Spleen (tissue), 11 donors: ENCODE data around the gene TTC39B. TPM values are rescaled to one million over a fixed set of nuclear protein-coding genes. Genes with fewer than 3 reads are reported as not detected.

Experiments
- DNase-seq: peaks from one replicate; pipeline ENCODE4 v3.0.0-alpha.2; 2020
- H3K27ac ChIP-seq, 8 donors: fragments of 200-600 bp; sonication (generic) in 7 of 8; 1 replicate in 4 of 8; 2 replicates in 4 of 8; pipeline versions ENCODE4 v1.5.0 to v1.8.0; 2016 to 2021; ENCODE audit warnings: inconsistent platforms in 4 of 8, mild to moderate bottlenecking in 4 of 8, moderate library complexity in 1 of 8
- H3K27me3 ChIP-seq, 7 donors: fragments of 200-600 bp; sonication (generic) in 6 of 7; replicated peaks in 1 of 7; 1 replicate in 4 of 7; 2 replicates in 3 of 7; pipeline versions ENCODE4 v1.5.0 to v1.8.0; 2016 to 2021; ENCODE audit warnings: inconsistent platforms in 3 of 7, mild to moderate bottlenecking in 1 of 7
- H3K36me3 ChIP-seq, 6 donors: fragments of 200-600 bp; sonication (generic) in 5 of 6; 1 replicate in 4 of 6; 2 replicates in 2 of 6; pipeline versions ENCODE4 v1.5.0 to v1.8.0; 2016 to 2021; ENCODE audit warnings: inconsistent platforms in 2 of 6
- H3K4me1 ChIP-seq, 6 donors: fragments of 200-600 bp; sonication (generic) in 5 of 6; 1 replicate in 3 of 6; 2 replicates in 3 of 6; pipeline versions ENCODE4 v1.5.0 to v1.8.0; 2016 to 2021; ENCODE audit warnings: inconsistent platforms in 3 of 6
- H3K4me3 ChIP-seq, 8 donors: fragments of 200-600 bp; sonication (generic) in 7 of 8; 1 replicate in 4 of 8; 2 replicates in 4 of 8; pipeline versions ENCODE4 v1.5.0 to v1.8.0; 2016 to 2021; ENCODE audit warnings: inconsistent platforms in 4 of 8, mild to moderate bottlenecking in 4 of 8, moderate library complexity in 2 of 8
- H3K9me3 ChIP-seq, 8 donors: fragments of 200-600 bp; sonication (generic) in 7 of 8; 1 replicate in 4 of 8; 2 replicates in 4 of 8; pipeline versions ENCODE4 v1.5.0 to v1.8.0; 2016 to 2021; ENCODE audit warnings: inconsistent platforms in 4 of 8
- POLR2A ChIP-seq, 3 donors: fragments of 450-650 bp; IDR thresholded peaks; one replicate each; pipeline ENCODE4 v1.5.1; 2017; ENCODE audit warnings: antibody characterized with exemption in 3 of 3, mild to moderate bottlenecking in 1 of 3
- POLR2AphosphoS5 ChIP-seq, 3 donors: sonication (generic); formaldehyde crosslinking; IDR thresholded peaks; one replicate each; pipeline ENCODE4 v1.5.1; 2017; ENCODE audit warnings: antibody characterized with exemption in 3 of 3
- WGBS, 5 donors: extraction: QIAGEN DNeasy Blood & Tissue Kit in 3 of 5; methylation state at CpG; one replicate each; pipeline versions ENCODE4 v1.1.5 to v1.1.7; 2013 to 2018; 5-methylcytosine and 5-hydroxymethylcytosine counted together
- intact Hi-C: fragments of 100-400 bp; cut with DNase I; formaldehyde crosslinking; loops from one replicate; pipeline ENCODE4 v1.15.0; 2023; ENCODE audit warnings: low total_unique reads
- polyA plus RNA-seq, 3 donors: library from polyadenylated mRNA; stranded (reverse); fragments of 200-250 nt; gene quantifications; one replicate each; pipeline ENCODE4 v1.2.1, GENCODE V29; 2013
- total RNA-seq, 7 donors: library from RNA; depleted of rRNA in 3 of 7; stranded (reverse); fragments of >200 nt in 3 of 7; fragmentation: NEBNext Ultra II Directional in 4 of 7; extraction: Animal tissue kit (Norgen Biotek cat#: 25700) in 4 of 7; gene quantifications; one replicate each; pipeline versions ENCODE4 v1.1.0 to v1.2.1, GENCODE V29; 2016 to 2021
- TF ChIP-seq, protein P1 (sequence below), 11 experiments: fragments of 200-600 bp in 7 of 11; fragments of 450-650 bp in 4 of 11; sonication (generic) in 4 of 11; IDR thresholded peaks in 8 of 11; conservative IDR thresholded peaks in 3 of 11; 1 replicate in 7 of 11; 2 replicates in 4 of 11; pipeline versions ENCODE4 v1.4.0 to v1.8.0; 2016 to 2021; ENCODE audit warnings: antibody characterized with exemption in 11 of 11, inconsistent platforms in 4 of 11, mild to moderate bottlenecking in 1 of 11
- donor health status: healthy with polysubstance abuse.
- donor health status: DM: no; HTN: no; CAD: no; lungs with moderate emphysema.
- donor health status: DM: no; HTN: no; CAD: no.
- donor health status: Bipolar disorder and iron deficiency.
- donor health status: healthy.
- donor health status: DM: no; HTN: no; CAD: no.
- donor health status: DM: yes; HTN: yes; CAD: no.

The TTC39B gene
- total and polyA plus RNA-seq, 10 donors, result 4.8 to 24.1 (median 19.0) TPM

DNA sequence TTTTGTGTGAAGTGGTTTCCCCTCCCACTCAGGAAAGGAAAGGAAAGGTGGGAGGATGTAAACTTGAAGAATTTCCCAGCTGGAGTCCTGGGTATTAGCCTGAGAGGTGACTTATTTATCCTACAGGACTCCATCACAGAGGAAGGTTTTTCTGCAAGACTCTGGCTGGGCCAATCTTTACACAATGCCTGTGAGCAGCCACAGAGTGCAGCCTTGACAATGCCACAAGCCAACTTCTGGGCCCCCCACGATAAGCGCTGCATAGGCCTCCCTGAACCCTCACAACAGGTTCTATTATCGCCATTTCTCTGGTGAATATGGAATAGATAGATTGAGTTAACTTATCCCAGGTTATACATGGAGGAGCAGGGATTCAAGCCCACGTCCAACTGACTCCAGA is 12.4 kb downstream of the TTC39B start:
- H3K4me1 ChIP-seq, result peaks cover 27 to 67% (median 49%) of the 10 kb centered on the region in 6 donors
- no peaks in the 10 kb centered on the region for H3K27me3 ChIP-seq
- peaks cover 0 to 5% (median 0%) of the 10 kb centered on the region in 8 donors for H3K9me3 ChIP-seq
- peak overlapping the region in 7 of 8 donors; percentile 82 to 93 (median 87) for H3K27ac ChIP-seq
- 84 to 94% (median 89%) methylated on average over 4 of the region's 4 CpGs for WGBS, 5 donors
- H3K36me3 ChIP-seq, result no peaks in the 10 kb centered on the region
- H3K4me3 ChIP-seq, result no peak overlapping the region
- intact Hi-C loops, result no loop called here
- TF ChIP-seq POLR2A (IDR thresholded peaks at IDR 0.05), result no peak
- TF ChIP-seq, protein P1, sequence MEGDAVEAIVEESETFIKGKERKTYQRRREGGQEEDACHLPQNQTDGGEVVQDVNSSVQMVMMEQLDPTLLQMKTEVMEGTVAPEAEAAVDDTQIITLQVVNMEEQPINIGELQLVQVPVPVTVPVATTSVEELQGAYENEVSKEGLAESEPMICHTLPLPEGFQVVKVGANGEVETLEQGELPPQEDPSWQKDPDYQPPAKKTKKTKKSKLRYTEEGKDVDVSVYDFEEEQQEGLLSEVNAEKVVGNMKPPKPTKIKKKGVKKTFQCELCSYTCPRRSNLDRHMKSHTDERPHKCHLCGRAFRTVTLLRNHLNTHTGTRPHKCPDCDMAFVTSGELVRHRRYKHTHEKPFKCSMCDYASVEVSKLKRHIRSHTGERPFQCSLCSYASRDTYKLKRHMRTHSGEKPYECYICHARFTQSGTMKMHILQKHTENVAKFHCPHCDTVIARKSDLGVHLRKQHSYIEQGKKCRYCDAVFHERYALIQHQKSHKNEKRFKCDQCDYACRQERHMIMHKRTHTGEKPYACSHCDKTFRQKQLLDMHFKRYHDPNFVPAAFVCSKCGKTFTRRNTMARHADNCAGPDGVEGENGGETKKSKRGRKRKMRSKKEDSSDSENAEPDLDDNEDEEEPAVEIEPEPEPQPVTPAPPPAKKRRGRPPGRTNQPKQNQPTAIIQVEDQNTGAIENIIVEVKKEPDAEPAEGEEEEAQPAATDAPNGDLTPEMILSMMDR (IDR thresholded peaks at IDR 0.05 in 8 of 11, conservative IDR thresholded peaks at IDR 0.05 in 3 of 11), result no peak
- TF ChIP-seq POLR2AphosphoS5 (IDR thresholded peaks at IDR 0.05), result no peak
- DNase-seq, result no peak

- Histone ChIP-seq H3K4me3 (peak overlapping the region in 1 of 8 donors; percentile 10), H3K27me3 (no peaks in the 10 kb centered on the region), H3K27ac (peak overlapping the region; percentile 8 to 93 (median 87)), H3K36me3 (no peaks in the 10 kb centered on the region), H3K4me1 (peaks cover 27 to 60% (median 42%) of the 10 kb centered on the region in 6 donors), H3K9me3 (peaks cover 0 to 5% (median 0%) of the 10 kb centered on the region in 8 donors)
- WGBS, 5 donors, result 40 to 50% (median 47%) methylated on average over 10 of the region's 10 CpGs
- intact Hi-C loops, result no loop called here
- no peak for DNase-seq
- TF ChIP-seq, protein P1 (IDR thresholded peaks at IDR 0.05 in 8 of 11, conservative IDR thresholded peaks at IDR 0.05 in 3 of 11), result no peak
- TF ChIP-seq POLR2A (IDR thresholded peaks at IDR 0.05) (no peak), POLR2AphosphoS5 (IDR thresholded peaks at IDR 0.05) (no peak)
Measured at GRCh38 chr9:15293804-15294316, 13.2 kb downstream of the TTC39B start.

DNA sequence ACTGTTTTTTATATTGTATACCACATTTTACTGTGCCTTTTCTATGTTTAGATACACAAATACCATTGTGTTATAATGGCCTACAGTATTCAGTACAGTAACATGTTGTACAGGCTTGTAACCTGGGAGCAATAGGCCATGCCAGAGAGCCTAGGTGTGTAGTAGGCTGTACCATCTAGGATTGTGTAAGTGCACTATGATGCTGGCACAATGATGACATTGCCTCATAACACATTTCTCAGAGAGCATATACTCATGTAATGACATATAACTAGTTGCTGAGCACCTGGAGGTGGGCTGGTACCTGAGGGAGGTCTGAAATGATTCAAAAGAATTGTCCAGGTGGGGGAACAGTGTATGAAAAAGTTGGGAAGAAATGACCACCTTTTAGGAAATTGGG is 13.9 kb downstream of the TTC39B start:
- no peaks in the 10 kb centered on the region for H3K27me3 ChIP-seq
- H3K4me3 ChIP-seq, result no peak overlapping the region
- peaks cover 0 to 3% (median 0%) of the 10 kb centered on the region in 6 donors for H3K36me3 ChIP-seq
- intact Hi-C loops, result no loop called here
- TF ChIP-seq POLR2A (IDR thresholded peaks at IDR 0.05), result no peak
- TF ChIP-seq, protein P1 (IDR thresholded peaks at IDR 0.05 in 8 of 11, conservative IDR thresholded peaks at IDR 0.05 in 3 of 11), result no peak
- TF ChIP-seq POLR2AphosphoS5 (IDR thresholded peaks at IDR 0.05), result no peak
- H3K4me1 ChIP-seq, result peaks cover 27 to 52% (median 39%) of the 10 kb centered on the region in 6 donors
- DNase-seq, result no peak
- H3K27ac ChIP-seq, result peak overlapping the region in 3 of 8 donors; percentile 87 to 92 (median 88)
- H3K9me3 ChIP-seq, result peaks cover 0 to 6% (median 0%) of the 10 kb centered on the region in 8 donors

- intact Hi-C loops, result no loop called here
- Histone ChIP-seq H3K9me3 (peaks cover 0 to 7% (median 0%) of the 10 kb centered on the region in 8 donors), H3K27me3 (no peaks in the 10 kb centered on the region), H3K4me1 (peaks cover 7 to 25% (median 13%) of the 10 kb centered on the region in 6 donors), H3K4me3 (no peak overlapping the region), H3K27ac (no peak overlapping the region), H3K36me3 (peaks cover 0 to 3% (median 0%) of the 10 kb centered on the region in 6 donors)
- TF ChIP-seq POLR2A (IDR thresholded peaks at IDR 0.05), result no peak
- TF ChIP-seq, protein P1 (IDR thresholded peaks at IDR 0.05 in 8 of 11, conservative IDR thresholded peaks at IDR 0.05 in 3 of 11), result no peak
- no peak for TF ChIP-seq POLR2AphosphoS5 (IDR thresholded peaks at IDR 0.05)
- DNase-seq, result no peak
- 87 to 95% (median 94%) methylated on average over 5 of the region's 5 CpGs for WGBS, 5 donors
Measured at GRCh38 chr9:15289603-15290002, 17.4 kb downstream of the TTC39B start.
